Tibial nerve (tissue), 4 donors: Measurements from ENCODE around the gene OR6B1.

Source experiments
- CTCF ChIP-seq, 5 experiments: fragments of 200-600 bp in 3 of 5; fragments of 450-650 bp in 2 of 5; sonication (generic) in 3 of 5; IDR thresholded peaks; one replicate each; pipeline ENCODE4 v1.5.1; 2016 to 2019; ENCODE audit warnings: antibody characterized with exemption in 5 of 5, mild to moderate bottlenecking in 3 of 5, moderate library complexity in 2 of 5
- EP300 ChIP-seq, 2 donors: sonication (generic); formaldehyde crosslinking; IDR thresholded peaks; one replicate each; pipeline ENCODE4 v1.6.1; 2017; ENCODE audit warnings: antibody characterized with exemption in 2 of 2, mild to moderate bottlenecking in 1 of 2
- POLR2A ChIP-seq, 2 donors: fragments of 450-650 bp; IDR thresholded peaks; one replicate each; pipeline ENCODE4 v1.6.1; 2017; ENCODE audit warnings: antibody characterized with exemption in 2 of 2, mild to moderate bottlenecking in 2 of 2, moderate library complexity in 2 of 2

GRCh38 chr7:144038887-144039286, 38.8 kb downstream of the OR6B1 start:
- TF ChIP-seq CTCF (IDR thresholded peaks at IDR 0.05) (no peak), POLR2A (IDR thresholded peaks at IDR 0.05) (no peak), EP300 (IDR thresholded peaks at IDR 0.05) (no peak)
